Measurements from ENCODE around the gene EPB41L3. TPM values are rescaled to one million over a fixed set of nuclear protein-coding genes. Genes with fewer than 3 reads are reported as not detected.

The EPB41L3 gene
- total and polyA plus RNA-seq, 2 donors (not counting 1 experiment from before 2014, with no cell fraction given), result 3.1 to 29.9 TPM

DNA sequence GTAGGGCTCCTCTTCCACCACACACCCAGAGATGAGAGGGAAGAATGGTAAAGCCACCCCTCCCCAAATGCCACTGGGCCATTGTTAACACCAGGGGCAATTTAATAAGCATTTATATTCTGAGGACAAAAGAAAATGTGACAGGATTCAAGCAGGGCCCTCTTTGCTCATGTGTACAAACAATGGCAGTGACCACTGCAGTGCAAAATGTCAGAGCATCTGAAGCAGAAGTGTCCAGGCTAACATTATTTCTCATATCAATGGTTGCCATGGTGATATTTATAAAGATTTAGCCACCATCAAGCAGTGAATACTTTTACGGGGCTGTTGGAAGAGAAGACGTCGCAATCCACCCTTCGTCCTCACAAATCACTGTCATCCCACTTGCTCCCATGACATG lies 10.8 kb upstream of the EPB41L3 start:
- no peaks in the 10 kb centered on the region for H3K9me3 ChIP-seq (ENCODE audit: control insufficient read depth, insufficient read depth, low read depth, low read length)
- H3K36me3 ChIP-seq (ENCODE audit: control insufficient read depth, insufficient read depth, low read length), result no peaks in the 10 kb centered on the region
- H3K27me3 ChIP-seq (ENCODE audit: control insufficient read depth, insufficient read depth, low read length), result no peaks in the 10 kb centered on the region
- no peaks in the 10 kb centered on the region for H4K20me1 ChIP-seq (ENCODE audit: control insufficient read depth, extremely low read depth, insufficient read depth, low read length)
- TF ChIP-seq EZH2 (IDR thresholded peaks at IDR 0.05; ENCODE audit: low read length, missing control alignments), result no peak
- TF ChIP-seq, protein P1, sequence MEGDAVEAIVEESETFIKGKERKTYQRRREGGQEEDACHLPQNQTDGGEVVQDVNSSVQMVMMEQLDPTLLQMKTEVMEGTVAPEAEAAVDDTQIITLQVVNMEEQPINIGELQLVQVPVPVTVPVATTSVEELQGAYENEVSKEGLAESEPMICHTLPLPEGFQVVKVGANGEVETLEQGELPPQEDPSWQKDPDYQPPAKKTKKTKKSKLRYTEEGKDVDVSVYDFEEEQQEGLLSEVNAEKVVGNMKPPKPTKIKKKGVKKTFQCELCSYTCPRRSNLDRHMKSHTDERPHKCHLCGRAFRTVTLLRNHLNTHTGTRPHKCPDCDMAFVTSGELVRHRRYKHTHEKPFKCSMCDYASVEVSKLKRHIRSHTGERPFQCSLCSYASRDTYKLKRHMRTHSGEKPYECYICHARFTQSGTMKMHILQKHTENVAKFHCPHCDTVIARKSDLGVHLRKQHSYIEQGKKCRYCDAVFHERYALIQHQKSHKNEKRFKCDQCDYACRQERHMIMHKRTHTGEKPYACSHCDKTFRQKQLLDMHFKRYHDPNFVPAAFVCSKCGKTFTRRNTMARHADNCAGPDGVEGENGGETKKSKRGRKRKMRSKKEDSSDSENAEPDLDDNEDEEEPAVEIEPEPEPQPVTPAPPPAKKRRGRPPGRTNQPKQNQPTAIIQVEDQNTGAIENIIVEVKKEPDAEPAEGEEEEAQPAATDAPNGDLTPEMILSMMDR (conservative IDR thresholded peaks at IDR 0.05 in 1 of 2, IDR thresholded peaks at IDR 0.05 in 1 of 2; ENCODE audit: low read depth in 1 of 2, low read length in 2 of 2), result no peak
- H3K79me2 ChIP-seq (ENCODE audit: control insufficient read depth, insufficient read depth, low read length), result no peaks in the 10 kb centered on the region
- no peak overlapping the region for H3K9ac ChIP-seq (ENCODE audit: insufficient read depth, low read length)
- no peaks in the 10 kb centered on the region for H3K4me1 ChIP-seq (ENCODE audit: control insufficient read depth, extremely low read depth, insufficient read depth, low read length)
- H3K4me2 ChIP-seq (ENCODE audit: extremely low read depth, insufficient read depth, low read length), result no peak overlapping the region
- H3K27ac ChIP-seq (ENCODE audit: insufficient read depth, low read length), result no peak overlapping the region
- no peak overlapping the region for H3K4me3 ChIP-seq (replicated peaks in 1 of 4; ENCODE audit: control extremely low read depth in 1 of 4, insufficient read depth in 1 of 4, low read depth in 3 of 4, low read length in 4 of 4)
- no peak overlapping the region for H2AFZ ChIP-seq (ENCODE audit: low read length)
- DNase-seq (ENCODE audit: low read depth in 2 of 2), result no peak

DNA sequence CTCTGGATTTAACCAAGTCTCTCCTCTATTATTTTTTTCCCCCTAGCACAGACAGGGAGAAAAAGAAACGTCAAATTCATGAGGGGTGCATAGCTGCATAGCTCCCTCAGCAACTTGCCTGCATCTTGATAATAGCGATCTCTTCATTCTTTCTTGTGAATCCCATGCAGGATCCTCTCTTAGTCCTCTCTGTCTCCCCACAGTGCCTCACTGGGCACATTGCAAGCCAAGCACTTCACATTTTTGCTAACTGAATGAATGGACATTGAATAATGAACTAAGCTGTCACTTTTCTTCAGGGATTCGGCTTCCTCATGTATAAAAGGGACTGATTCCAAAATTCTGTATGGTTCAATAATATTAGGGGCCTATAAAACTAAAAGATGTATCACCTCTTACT lies 2.9 kb upstream of the EPB41L3 start:
- H4K20me1 ChIP-seq (ENCODE audit: control insufficient read depth, extremely low read depth, insufficient read depth, low read length), result no peaks in the 10 kb centered on the region

DNA sequence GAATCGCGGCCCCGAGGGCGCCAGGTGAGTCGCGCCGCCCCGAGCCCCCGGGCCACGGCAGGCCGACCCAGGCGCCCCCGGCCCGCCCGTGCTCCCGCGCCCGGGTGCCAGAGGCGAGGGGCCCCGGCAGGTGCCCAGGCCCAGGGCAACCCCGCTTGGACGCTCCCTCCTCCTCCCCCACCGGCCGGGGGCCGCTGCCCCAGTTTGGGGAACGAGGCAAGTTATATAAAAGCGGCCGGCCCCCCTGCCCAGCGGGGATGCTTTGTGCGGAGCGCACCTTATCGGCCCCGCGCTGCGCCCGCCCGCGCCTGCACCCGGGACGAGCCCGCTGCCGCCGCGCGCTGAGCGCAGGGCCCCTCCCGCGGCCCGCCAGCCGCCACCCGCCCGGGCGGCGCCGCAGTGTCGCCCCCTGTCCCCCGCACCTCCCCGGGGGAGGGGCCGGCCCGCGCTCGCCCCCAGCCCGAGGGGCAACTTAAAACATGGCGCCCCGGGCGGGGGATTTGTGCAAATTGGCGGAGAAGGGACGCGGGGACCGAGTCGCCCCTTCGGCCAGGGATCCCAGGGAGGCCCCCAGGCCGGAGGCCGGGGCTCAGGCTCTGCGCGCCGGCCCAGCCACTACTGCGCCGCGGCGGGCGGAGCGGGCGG lies 639 bp downstream of the EPB41L3 start:
- no peak overlapping the region for H3K9ac ChIP-seq (ENCODE audit: insufficient read depth, low read length)
- H3K4me1 ChIP-seq (ENCODE audit: control insufficient read depth, extremely low read depth, insufficient read depth, low read length), result no peaks in the 10 kb centered on the region
- no peak overlapping the region for H3K27ac ChIP-seq (ENCODE audit: insufficient read depth, low read length)
- H3K79me2 ChIP-seq (ENCODE audit: control insufficient read depth, insufficient read depth, low read length), result no peaks in the 10 kb centered on the region
- H3K9me3 ChIP-seq (ENCODE audit: control insufficient read depth, insufficient read depth, low read depth, low read length), result no peaks in the 10 kb centered on the region
- peak overlapping the region; percentile 44 for H3K4me2 ChIP-seq (ENCODE audit: extremely low read depth, insufficient read depth, low read length)
- H3K27me3 ChIP-seq (ENCODE audit: control insufficient read depth, insufficient read depth, low read length), result no peaks in the 10 kb centered on the region
- no peaks in the 10 kb centered on the region for H4K20me1 ChIP-seq (ENCODE audit: control insufficient read depth, extremely low read depth, insufficient read depth, low read length)
- H2AFZ ChIP-seq (ENCODE audit: low read length), result no peak overlapping the region
- DNase-seq (ENCODE audit: low read depth in 2 of 2), result peak in 1 of 2 donors; percentile 17
- H3K36me3 ChIP-seq (ENCODE audit: control insufficient read depth, insufficient read depth, low read length), result no peaks in the 10 kb centered on the region
- peak overlapping the region; percentile 36 to 61 (median 45) for H3K4me3 ChIP-seq (replicated peaks in 1 of 4; ENCODE audit: control extremely low read depth in 1 of 4, insufficient read depth in 1 of 4, low read depth in 3 of 4, low read length in 4 of 4)
- TF ChIP-seq EZH2 (IDR thresholded peaks at IDR 0.05; ENCODE audit: low read length, missing control alignments), result no peak
- TF ChIP-seq, protein P1 (conservative IDR thresholded peaks at IDR 0.05 in 1 of 2, IDR thresholded peaks at IDR 0.05 in 1 of 2; ENCODE audit: low read depth in 1 of 2, low read length in 2 of 2), result no peak

More for the DNA sequence above, 2.9 kb upstream of the EPB41L3 start:
- H3K27me3 ChIP-seq (ENCODE audit: control insufficient read depth, insufficient read depth, low read length), result no peaks in the 10 kb centered on the region
- H3K79me2 ChIP-seq (ENCODE audit: control insufficient read depth, insufficient read depth, low read length), result no peaks in the 10 kb centered on the region
- no peak overlapping the region for H3K4me2 ChIP-seq (ENCODE audit: extremely low read depth, insufficient read depth, low read length)
- TF ChIP-seq, protein P1 (conservative IDR thresholded peaks at IDR 0.05 in 1 of 2, IDR thresholded peaks at IDR 0.05 in 1 of 2; ENCODE audit: low read depth in 1 of 2, low read length in 2 of 2), result peak; percentile 31 to 83
- TF ChIP-seq EZH2 (IDR thresholded peaks at IDR 0.05; ENCODE audit: low read length, missing control alignments), result no peak
- peak; percentile 56 to 74 for DNase-seq (ENCODE audit: low read depth in 2 of 2)
- H3K27ac ChIP-seq (ENCODE audit: insufficient read depth, low read length), result no peak overlapping the region
- H3K4me1 ChIP-seq (ENCODE audit: control insufficient read depth, extremely low read depth, insufficient read depth, low read length), result no peaks in the 10 kb centered on the region
- H2AFZ ChIP-seq (ENCODE audit: low read length), result no peak overlapping the region
- no peaks in the 10 kb centered on the region for H3K9me3 ChIP-seq (ENCODE audit: control insufficient read depth, insufficient read depth, low read depth, low read length)
- no peaks in the 10 kb centered on the region for H3K36me3 ChIP-seq (ENCODE audit: control insufficient read depth, insufficient read depth, low read length)
- no peak overlapping the region for H3K4me3 ChIP-seq (replicated peaks in 1 of 4; ENCODE audit: control extremely low read depth in 1 of 4, insufficient read depth in 1 of 4, low read depth in 3 of 4, low read length in 4 of 4)
- H3K9ac ChIP-seq (ENCODE audit: insufficient read depth, low read length), result no peak overlapping the region

Measured in fibroblast of lung (primary cell).